Measurements from ENCODE around the gene RCCD1. TPM values are rescaled to one million over a fixed set of nuclear protein-coding genes. Genes with fewer than 3 reads are reported as not detected.

RCCD1 gene
- total RNA-seq, 1 donor from 2014 or later, result 19.7 TPM

GRCh38 chr15:90972133-90972532 lies 17.4 kb downstream of the RCCD1 start:
- no peaks in the 10 kb centered on the region for H4K20me1 ChIP-seq (ENCODE audit: low read depth)
- H3K4me2 ChIP-seq, result no peak overlapping the region
- no peaks in the 10 kb centered on the region for H3K4me1 Mint-ChIP-seq
- no peak overlapping the region for H2AFZ ChIP-seq (replicated peaks)
- no peaks in the 10 kb centered on the region for H3K27me3 Mint-ChIP-seq (ENCODE audit: insufficient read depth, low read depth)
- H3K36me3 Mint-ChIP-seq, result peaks cover 41% of the 10 kb centered on the region
- H3K4me1 ChIP-seq, result no peaks in the 10 kb centered on the region
- no peak for DNase-seq (ENCODE audit: low spot score)
- H3K4me3 Mint-ChIP-seq, result no peak overlapping the region
- no peaks in the 10 kb centered on the region for H3K27me3 ChIP-seq
- H3K4me3 ChIP-seq, result no peak overlapping the region
- H3F3A ChIP-seq (ENCODE audit: low read depth), result peaks cover 13% of the 10 kb centered on the region
- H3K27ac ChIP-seq, result no peak overlapping the region
- no peaks in the 10 kb centered on the region for H3K9me3 Mint-ChIP-seq
- TF ChIP-seq EZH2 (IDR thresholded peaks at IDR 0.05) (no peak), EZH2phosphoT487 (IDR thresholded peaks at IDR 0.05) (no peak), CTCF (IDR thresholded peaks at IDR 0.05) (no peak)
- no peak overlapping the region for H3K27ac Mint-ChIP-seq
- no peaks in the 10 kb centered on the region for H3K9me3 ChIP-seq (ENCODE audit: low read depth)
- peaks cover 12% of the 10 kb centered on the region for H3K36me3 ChIP-seq
- no peaks in the 10 kb centered on the region for H3K79me2 ChIP-seq (ENCODE audit: low read depth)
- H3K9ac ChIP-seq, result no peak overlapping the region

- TF ChIP-seq CTCF (IDR thresholded peaks at IDR 0.05) (no peak), EZH2phosphoT487 (IDR thresholded peaks at IDR 0.05) (no peak), EZH2 (IDR thresholded peaks at IDR 0.05) (no peak)
- H3K27ac ChIP-seq, result no peak overlapping the region
- no peak overlapping the region for H3K4me3 ChIP-seq
- no peaks in the 10 kb centered on the region for H3K9me3 ChIP-seq (ENCODE audit: low read depth)
- no peak overlapping the region for H2AFZ ChIP-seq (replicated peaks)
- no peaks in the 10 kb centered on the region for H3K9me3 Mint-ChIP-seq
- H3K36me3 Mint-ChIP-seq, result peaks cover 48% of the 10 kb centered on the region
- H3K4me2 ChIP-seq, result no peak overlapping the region
- no peaks in the 10 kb centered on the region for H4K20me1 ChIP-seq (ENCODE audit: low read depth)
- peaks cover 17% of the 10 kb centered on the region for H3K36me3 ChIP-seq
- no peak overlapping the region for H3K4me3 Mint-ChIP-seq
- H3F3A ChIP-seq (ENCODE audit: low read depth), result peaks cover 2% of the 10 kb centered on the region
- no peaks in the 10 kb centered on the region for H3K79me2 ChIP-seq (ENCODE audit: low read depth)
- no peak for DNase-seq (ENCODE audit: low spot score)
- no peaks in the 10 kb centered on the region for H3K4me1 ChIP-seq
- no peak overlapping the region for H3K9ac ChIP-seq
- H3K27me3 Mint-ChIP-seq (ENCODE audit: insufficient read depth, low read depth), result no peaks in the 10 kb centered on the region
- no peaks in the 10 kb centered on the region for H3K4me1 Mint-ChIP-seq
- H3K27ac Mint-ChIP-seq, result no peak overlapping the region
- H3K27me3 ChIP-seq, result no peaks in the 10 kb centered on the region
Observed at GRCh38 chr15:90974216-90974615, 19.5 kb downstream of the RCCD1 start.

- Mint-ChIP-seq H3K9me3 (no peaks in the 10 kb centered on the region), H3K27me3 (ENCODE audit: insufficient read depth, low read depth) (peaks cover 2% of the 10 kb centered on the region), H3K4me1 (no peaks in the 10 kb centered on the region), H3K36me3 (peaks cover 51% of the 10 kb centered on the region), H3K4me3 (no peak overlapping the region), H3K27ac (no peak overlapping the region)
- Histone ChIP-seq H3K4me2 (no peak overlapping the region), H4K20me1 (ENCODE audit: low read depth) (peaks cover 8% of the 10 kb centered on the region), H3K36me3 (peaks cover 20% of the 10 kb centered on the region), H3K4me3 (no peak overlapping the region), H3K4me1 (no peaks in the 10 kb centered on the region), H3F3A (ENCODE audit: low read depth) (peaks cover 7% of the 10 kb centered on the region), H3K9ac (no peak overlapping the region), H3K27me3 (no peaks in the 10 kb centered on the region), H3K9me3 (ENCODE audit: low read depth) (no peaks in the 10 kb centered on the region), H3K27ac (no peak overlapping the region), H3K79me2 (ENCODE audit: low read depth) (peaks cover 11% of the 10 kb centered on the region), H2AFZ (replicated peaks) (no peak overlapping the region)
- TF ChIP-seq CTCF (IDR thresholded peaks at IDR 0.05) (no peak), EZH2phosphoT487 (IDR thresholded peaks at IDR 0.05) (no peak), EZH2 (IDR thresholded peaks at IDR 0.05) (no peak)
- DNase-seq (ENCODE audit: low spot score), result no peak
Observed at GRCh38 chr15:90979582-90979981, 24.9 kb downstream of the RCCD1 start.

Data from neural progenitor cell (in vitro differentiated cells).